ENCODE measurements around the gene CBR3.

The CBR3 gene

DNA sequence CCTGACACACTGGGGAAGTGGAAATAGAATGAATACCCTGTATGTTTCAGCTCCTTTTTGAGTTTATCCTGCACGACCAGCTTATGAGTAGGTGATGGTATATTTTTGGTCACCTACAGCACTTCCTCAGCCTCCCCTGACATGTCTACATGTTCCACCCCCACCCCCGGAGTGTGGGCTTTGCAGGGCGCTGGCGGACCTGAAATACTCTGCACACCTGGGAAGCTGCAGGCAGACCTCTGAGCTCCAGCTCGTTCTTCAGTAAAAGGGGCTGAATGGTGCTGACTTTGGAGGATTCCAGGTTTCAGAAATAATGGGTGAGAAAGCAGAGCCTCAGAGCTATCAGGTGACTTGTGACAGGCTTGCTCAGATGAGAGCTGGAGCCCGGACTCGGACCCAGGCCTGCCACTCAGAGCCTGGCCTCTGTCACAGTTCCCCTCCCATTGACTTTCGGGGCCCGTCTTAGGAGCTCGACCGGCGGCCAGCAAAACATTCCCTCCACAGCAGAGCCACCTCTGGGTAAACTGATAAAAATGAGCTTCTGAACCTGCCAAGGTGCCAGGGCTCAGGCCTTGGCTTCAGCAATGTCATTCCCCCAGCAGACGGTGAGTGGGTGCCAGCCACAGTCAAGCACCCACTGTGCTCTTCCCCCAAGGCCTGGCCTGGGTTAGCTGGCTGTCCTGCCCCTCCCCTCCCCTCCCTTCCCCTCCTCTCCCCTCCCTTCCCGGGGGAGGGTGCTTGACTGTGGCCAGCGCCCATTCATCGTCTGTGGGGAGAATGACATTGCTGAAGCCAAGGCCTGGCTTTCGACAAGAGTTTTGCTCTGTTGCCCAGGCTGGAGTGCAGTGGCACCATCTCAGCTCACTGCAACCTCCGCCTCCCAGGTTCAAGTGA is 51.9 kb downstream of the CBR3 start:
- no peak for DNase-seq

GRCh38 chr21:36188081-36188681 is 53.3 kb downstream of the CBR3 start:
- DNase-seq, result no peak

DNA sequence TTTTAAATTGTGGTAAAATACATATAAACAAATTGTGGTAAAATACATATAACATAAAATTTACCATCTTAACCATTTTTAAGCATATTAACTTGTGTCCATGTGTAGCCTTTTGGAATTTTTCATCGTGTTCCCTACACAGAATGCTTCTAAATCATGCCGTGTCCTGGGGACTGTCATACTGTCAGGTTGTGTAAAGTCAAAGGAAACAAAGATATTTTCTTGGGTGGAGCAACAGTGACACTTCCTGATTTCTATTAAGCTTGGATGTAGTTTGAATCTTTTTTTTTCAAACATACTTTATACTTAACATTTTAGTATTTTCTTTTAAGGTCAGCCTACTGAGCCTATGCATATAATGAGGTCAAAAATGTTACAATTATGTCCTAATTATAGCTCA is 54.1 kb downstream of the CBR3 start:
- DNase-seq, result no peak

DNA sequence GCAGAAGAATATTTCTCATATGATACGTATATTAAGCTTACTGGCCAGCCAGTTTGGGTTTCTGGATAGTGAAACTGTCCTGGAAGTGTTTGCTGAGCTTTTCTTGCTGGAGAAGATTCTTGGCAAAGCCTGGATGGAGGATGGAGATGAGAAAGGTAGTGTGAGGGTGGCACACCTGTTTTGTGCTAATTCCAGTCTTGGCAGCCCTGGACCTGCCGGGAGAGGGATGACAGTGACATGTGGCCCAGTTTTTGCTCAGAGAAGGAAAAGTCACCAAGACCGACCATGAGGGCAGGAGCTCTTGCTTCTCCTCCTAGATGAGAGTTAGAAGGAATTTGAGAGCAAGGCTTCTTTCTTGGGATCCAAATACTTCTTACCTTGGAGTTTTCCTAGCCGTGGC is 55.9 kb downstream of the CBR3 start:
- no peak for DNase-seq

- DNase-seq, result no peak
Measured at GRCh38 chr21:36193200-36193599, 58.3 kb downstream of the CBR3 start.

DNA sequence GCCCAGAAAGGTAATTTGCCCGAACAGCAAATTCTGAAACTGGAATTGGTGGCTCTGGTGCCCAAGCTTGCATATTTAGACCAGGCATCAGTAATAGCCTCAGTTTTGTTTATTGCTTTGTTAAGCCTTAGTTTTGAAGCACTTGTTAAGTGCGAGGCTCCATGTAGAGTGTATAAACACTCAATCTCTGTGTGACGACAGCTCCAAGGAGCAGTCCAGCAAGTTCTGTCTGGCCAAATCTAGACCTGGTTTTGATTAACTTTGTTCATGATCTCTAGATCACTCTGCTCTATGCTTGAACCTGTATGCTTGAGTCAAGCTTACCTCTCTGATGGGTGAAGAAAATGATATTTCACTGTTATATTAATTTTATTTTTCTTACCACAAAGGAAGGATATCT is 59.1 kb downstream of the CBR3 start:
- DNase-seq, result no peak

DNA sequence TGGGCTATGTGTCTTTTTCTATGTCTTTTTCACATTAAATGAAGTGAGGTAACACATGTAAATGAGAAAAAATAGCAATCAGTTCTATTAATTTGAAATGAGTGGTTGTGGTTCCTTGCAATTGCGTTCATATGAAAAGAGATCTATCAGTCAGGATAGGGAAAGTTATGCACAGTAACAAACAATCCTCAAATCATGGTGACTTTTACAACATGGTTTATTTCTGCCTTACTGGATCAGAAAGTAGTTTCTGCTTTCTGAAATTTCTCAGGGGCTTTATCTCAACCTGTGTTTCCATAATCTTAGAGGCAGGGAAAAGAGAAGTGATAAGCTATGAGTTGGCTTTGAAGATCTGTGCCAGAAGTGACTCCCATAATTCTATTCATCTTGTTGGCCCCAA is 60.7 kb downstream of the CBR3 start:
- no peak for DNase-seq

Data from stimulated activated CD4-positive, alpha-beta T cell treated with anti-CD3 and anti-CD28 coated beads, Interleukin-2, amount 100 ng/mL, for 24 hours (primary cell).